ENCODE measurements around the gene PPM1H. TPM values are rescaled to one million over a fixed set of nuclear protein-coding genes. Genes with fewer than 3 reads are reported as not detected.

PPM1H gene
- total RNA-seq, 2 experiments from 2014 or later = 0.13 to 0.17 TPM

GRCh38 chr12:62700091-62700880 is 234.7 kb downstream of the PPM1H start:
- ChIA-PET POLR2A (no interaction called here), CTCF (no interaction called here)

- ChIA-PET CTCF (no interaction called here), POLR2A (no interaction called here)
Measured at GRCh38 chr12:62698701-62699101, 236.2 kb downstream of the PPM1H start.

- ChIA-PET CTCF (no interaction called here), POLR2A (no interaction called here)
Measured at GRCh38 chr12:62697893-62698292, 237.1 kb downstream of the PPM1H start.

GRCh38 chr12:62695696-62696095 is 239.3 kb downstream of the PPM1H start:
- ChIA-PET POLR2A (interaction anchor here (0.6 kb wide), 1 partner anchor 1839 kb away, joined by 4 read pairs; no protein-coding TSS in a partner anchor), CTCF (interaction anchor here (1.0 to 1.6 kb wide), 2 partner anchors 10 to 15 kb away, joined by 3 to 4 read pairs; no protein-coding TSS in a partner anchor)

- POLR2A ChIA-PET = no interaction called here
- CTCF ChIA-PET = interaction anchor here (1.0 kb wide), 1 partner anchor 16 kb away, joined by 3 read pairs; no protein-coding TSS in a partner anchor
Measured at GRCh38 chr12:62694632-62695031, 240.3 kb downstream of the PPM1H start.

- POLR2A ChIA-PET = no interaction called here
- CTCF ChIA-PET = no interaction called here
Measured at GRCh38 chr12:62694116-62694515, 240.8 kb downstream of the PPM1H start.

GRCh38 chr12:62693376-62694050 is 241.4 kb downstream of the PPM1H start:
- ChIA-PET POLR2A (no interaction called here), CTCF (no interaction called here)

GRCh38 chr12:62692884-62693283 is 242.1 kb downstream of the PPM1H start:
- ChIA-PET CTCF (no interaction called here), POLR2A (no interaction called here)

GRCh38 chr12:62691309-62691708 is 243.6 kb downstream of the PPM1H start:
- POLR2A ChIA-PET = no interaction called here
- CTCF ChIA-PET = no interaction called here

GRCh38 chr12:62689042-62689839 is 245.7 kb downstream of the PPM1H start:
- CTCF ChIA-PET = interaction anchor here (1.4 kb wide), 1 partner anchor 105 kb away, joined by 3 read pairs; no protein-coding TSS in a partner anchor
- POLR2A ChIA-PET = no interaction called here

GRCh38 chr12:62686938-62687337 is 248.0 kb downstream of the PPM1H start:
- ChIA-PET CTCF (interaction anchor here (0.6 to 0.9 kb wide), 2 partner anchors 10 to 131 kb away, joined by 3 read pairs; no protein-coding TSS in a partner anchor), POLR2A (no interaction called here)

GRCh38 chr12:62684570-62685295 is 250.2 kb downstream of the PPM1H start:
- ChIA-PET CTCF (no interaction called here), POLR2A (no interaction called here)

GRCh38 chr12:62683776-62684569 is 251.0 kb downstream of the PPM1H start:
- ChIA-PET POLR2A (no interaction called here), CTCF (no interaction called here)

- ChIA-PET POLR2A (no interaction called here), CTCF (no interaction called here)
Measured at GRCh38 chr12:62681306-62681705, 253.6 kb downstream of the PPM1H start.

GRCh38 chr12:62679608-62680007 is 255.3 kb downstream of the PPM1H start:
- ChIA-PET CTCF (no interaction called here), POLR2A (no interaction called here)

GRCh38 chr12:62677355-62677754 is 257.6 kb downstream of the PPM1H start:
- CTCF ChIA-PET = no interaction called here
- POLR2A ChIA-PET = no interaction called here

GRCh38 chr12:62676521-62677307 is 258.2 kb downstream of the PPM1H start:
- CTCF ChIA-PET = no interaction called here
- POLR2A ChIA-PET = no interaction called here
